Measurements from ENCODE around the gene FRMPD3.
"Not testable (repeated sequence)": the region's sequence is repeated elsewhere in the genome, so short reads cannot be mapped to it uniquely, and the experiment has no call there.

Gene FRMPD3

GRCh38 chrX:107450823-107451509, 1.5 kb downstream of the FRMPD3 start:
- Histone ChIP-seq H3K27ac (ENCODE audit: low read depth, low read length) (no peak overlapping the region), H3K4me3 (ENCODE audit: low read depth in 1 of 2, low read length in 2 of 2) (no peak overlapping the region), H3K9me3 (ENCODE audit: low read length) (no peaks in the 10 kb centered on the region), H3K36me3 (ENCODE audit: insufficient read depth, low read length) (no peaks in the 10 kb centered on the region), H3K9ac (ENCODE audit: low read length) (no peak overlapping the region), H3K27me3 (ENCODE audit: control insufficient read depth in 1 of 2, insufficient read depth in 2 of 2, low read length in 2 of 2) (peaks cover 17 to 38% of the 10 kb centered on the region in 2 donors), H3K4me1 (ENCODE audit: insufficient read depth, low read length) (no peaks in the 10 kb centered on the region)

GRCh38 chrX:107451731-107452130, 2.3 kb downstream of the FRMPD3 start:
- Histone ChIP-seq H3K27ac (ENCODE audit: low read depth, low read length) (no peak overlapping the region), H3K36me3 (ENCODE audit: insufficient read depth, low read length) (no peaks in the 10 kb centered on the region), H3K27me3 (ENCODE audit: control insufficient read depth in 1 of 2, insufficient read depth in 2 of 2, low read length in 2 of 2) (peaks cover 17 to 38% of the 10 kb centered on the region in 2 donors), H3K9ac (ENCODE audit: low read length) (no peak overlapping the region), H3K9me3 (ENCODE audit: low read length) (no peaks in the 10 kb centered on the region), H3K4me1 (ENCODE audit: insufficient read depth, low read length) (no peaks in the 10 kb centered on the region), H3K4me3 (ENCODE audit: low read depth in 1 of 2, low read length in 2 of 2) (no peak overlapping the region)

GRCh38 chrX:107452581-107452980, 3.1 kb downstream of the FRMPD3 start:
- Histone ChIP-seq H3K4me1 (ENCODE audit: insufficient read depth, low read length) (no peaks in the 10 kb centered on the region), H3K4me3 (ENCODE audit: low read depth in 1 of 2, low read length in 2 of 2) (no peak overlapping the region), H3K9ac (ENCODE audit: low read length) (no peak overlapping the region), H3K36me3 (ENCODE audit: insufficient read depth, low read length) (no peaks in the 10 kb centered on the region), H3K27ac (ENCODE audit: low read depth, low read length) (no peak overlapping the region), H3K27me3 (ENCODE audit: control insufficient read depth in 1 of 2, insufficient read depth in 2 of 2, low read length in 2 of 2) (peaks cover 17 to 38% of the 10 kb centered on the region in 2 donors), H3K9me3 (ENCODE audit: low read length) (no peaks in the 10 kb centered on the region)

GRCh38 chrX:107454302-107454701, 4.8 kb downstream of the FRMPD3 start:
- H3K27ac ChIP-seq (ENCODE audit: low read depth, low read length), result no peak overlapping the region
- H3K9me3 ChIP-seq (ENCODE audit: low read length), result no peaks in the 10 kb centered on the region
- no peak overlapping the region for H3K4me3 ChIP-seq (ENCODE audit: low read depth in 1 of 2, low read length in 2 of 2)
- no peaks in the 10 kb centered on the region for H3K4me1 ChIP-seq (ENCODE audit: insufficient read depth, low read length)
- peaks cover 17 to 28% of the 10 kb centered on the region in 2 donors for H3K27me3 ChIP-seq (ENCODE audit: control insufficient read depth in 1 of 2, insufficient read depth in 2 of 2, low read length in 2 of 2)
- H3K9ac ChIP-seq (ENCODE audit: low read length), result no peak overlapping the region
- H3K36me3 ChIP-seq (ENCODE audit: insufficient read depth, low read length), result no peaks in the 10 kb centered on the region

- no peak overlapping the region for H3K9ac ChIP-seq (ENCODE audit: low read length)
- H3K27me3 ChIP-seq (ENCODE audit: control insufficient read depth in 1 of 2, insufficient read depth in 2 of 2, low read length in 2 of 2), result peaks cover 7 to 17% of the 10 kb centered on the region in 2 donors
- H3K27ac ChIP-seq (ENCODE audit: low read depth, low read length), result no peak overlapping the region
- H3K9me3 ChIP-seq (ENCODE audit: low read length), result no peaks in the 10 kb centered on the region
- no peak overlapping the region for H3K4me3 ChIP-seq (ENCODE audit: low read depth in 1 of 2, low read length in 2 of 2)
- H3K4me1 ChIP-seq (ENCODE audit: insufficient read depth, low read length), result no peaks in the 10 kb centered on the region
- H3K36me3 ChIP-seq (ENCODE audit: insufficient read depth, low read length), result no peaks in the 10 kb centered on the region
Measured at GRCh38 chrX:107457289-107457688, 7.8 kb downstream of the FRMPD3 start.

GRCh38 chrX:107465932-107466620, 16.6 kb downstream of the FRMPD3 start:
- Histone ChIP-seq H3K4me1 (ENCODE audit: insufficient read depth, low read length) (no peaks in the 10 kb centered on the region), H3K9me3 (ENCODE audit: low read length) (no peaks in the 10 kb centered on the region), H3K4me3 (ENCODE audit: low read depth in 1 of 2, low read length in 2 of 2) (no peak overlapping the region), H3K27ac (ENCODE audit: low read depth, low read length) (no peak overlapping the region), H3K9ac (ENCODE audit: low read length) (no peak overlapping the region), H3K36me3 (ENCODE audit: insufficient read depth, low read length) (no peaks in the 10 kb centered on the region), H3K27me3 (ENCODE audit: control insufficient read depth in 1 of 2, insufficient read depth in 2 of 2, low read length in 2 of 2) (no peaks in the 10 kb centered on the region)

GRCh38 chrX:107467271-107467670, 17.8 kb downstream of the FRMPD3 start:
- H3K4me3 ChIP-seq (ENCODE audit: low read depth in 1 of 2, low read length in 2 of 2), result no peak overlapping the region
- H3K9me3 ChIP-seq (ENCODE audit: low read length), result no peaks in the 10 kb centered on the region
- H3K4me1 ChIP-seq (ENCODE audit: insufficient read depth, low read length), result no peaks in the 10 kb centered on the region
- no peak overlapping the region for H3K27ac ChIP-seq (ENCODE audit: low read depth, low read length)
- H3K9ac ChIP-seq (ENCODE audit: low read length), result no peak overlapping the region
- H3K36me3 ChIP-seq (ENCODE audit: insufficient read depth, low read length), result no peaks in the 10 kb centered on the region
- H3K27me3 ChIP-seq (ENCODE audit: control insufficient read depth in 1 of 2, insufficient read depth in 2 of 2, low read length in 2 of 2), result no peaks in the 10 kb centered on the region

- Histone ChIP-seq H3K9me3 (ENCODE audit: low read length) (no peaks in the 10 kb centered on the region), H3K27ac (ENCODE audit: low read depth, low read length) (no peak overlapping the region), H3K27me3 (ENCODE audit: control insufficient read depth in 1 of 2, insufficient read depth in 2 of 2, low read length in 2 of 2) (no peaks in the 10 kb centered on the region), H3K9ac (ENCODE audit: low read length) (no peak overlapping the region), H3K4me3 (ENCODE audit: low read depth in 1 of 2, low read length in 2 of 2) (no peak overlapping the region), H3K4me1 (ENCODE audit: insufficient read depth, low read length) (no peaks in the 10 kb centered on the region), H3K36me3 (ENCODE audit: insufficient read depth, low read length) (no peaks in the 10 kb centered on the region)
Measured at GRCh38 chrX:107470198-107470597, 20.7 kb downstream of the FRMPD3 start.

GRCh38 chrX:107470971-107471370, 21.5 kb downstream of the FRMPD3 start:
- H3K9ac ChIP-seq (ENCODE audit: low read length), result no peak overlapping the region
- no peaks in the 10 kb centered on the region for H3K9me3 ChIP-seq (ENCODE audit: low read length)
- no peak overlapping the region for H3K27ac ChIP-seq (ENCODE audit: low read depth, low read length)
- no peaks in the 10 kb centered on the region for H3K36me3 ChIP-seq (ENCODE audit: insufficient read depth, low read length)
- no peak overlapping the region for H3K4me3 ChIP-seq (ENCODE audit: low read depth in 1 of 2, low read length in 2 of 2)
- no peaks in the 10 kb centered on the region for H3K27me3 ChIP-seq (ENCODE audit: control insufficient read depth in 1 of 2, insufficient read depth in 2 of 2, low read length in 2 of 2)
- no peaks in the 10 kb centered on the region for H3K4me1 ChIP-seq (ENCODE audit: insufficient read depth, low read length)

GRCh38 chrX:107471420-107471819, 22.0 kb downstream of the FRMPD3 start:
- not testable (repeated sequence) for H3K4me1 ChIP-seq (ENCODE audit: insufficient read depth, low read length); H3K36me3 ChIP-seq (ENCODE audit: insufficient read depth, low read length); H3K9me3 ChIP-seq (ENCODE audit: low read length); H3K9ac ChIP-seq (ENCODE audit: low read length); H3K4me3 ChIP-seq (ENCODE audit: low read depth in 1 of 2, low read length in 2 of 2); H3K27me3 ChIP-seq (ENCODE audit: control insufficient read depth in 1 of 2, insufficient read depth in 2 of 2, low read length in 2 of 2); H3K27ac ChIP-seq (ENCODE audit: low read depth, low read length)

- H3K27ac ChIP-seq (ENCODE audit: low read depth, low read length), result no peak overlapping the region
Measured at GRCh38 chrX:107477406-107477805, 28.0 kb downstream of the FRMPD3 start.

GRCh38 chrX:107480272-107480671, 30.8 kb downstream of the FRMPD3 start:
- Histone ChIP-seq H3K9me3 (ENCODE audit: low read length) (no peaks in the 10 kb centered on the region), H3K36me3 (ENCODE audit: insufficient read depth, low read length) (no peaks in the 10 kb centered on the region), H3K9ac (ENCODE audit: low read length) (no peak overlapping the region), H3K4me3 (ENCODE audit: low read depth in 1 of 2, low read length in 2 of 2) (no peak overlapping the region), H3K27me3 (ENCODE audit: control insufficient read depth in 1 of 2, insufficient read depth in 2 of 2, low read length in 2 of 2) (peaks cover 0 to 4% of the 10 kb centered on the region in 2 donors), H3K4me1 (ENCODE audit: insufficient read depth, low read length) (no peaks in the 10 kb centered on the region), H3K27ac (ENCODE audit: low read depth, low read length) (no peak overlapping the region)

More at GRCh38 chrX:107477406-107477805, 28.0 kb downstream of the FRMPD3 start:
- H3K4me3 ChIP-seq (ENCODE audit: low read depth in 1 of 2, low read length in 2 of 2), result no peak overlapping the region
- peaks cover 0 to 4% of the 10 kb centered on the region in 2 donors for H3K27me3 ChIP-seq (ENCODE audit: control insufficient read depth in 1 of 2, insufficient read depth in 2 of 2, low read length in 2 of 2)
- no peaks in the 10 kb centered on the region for H3K4me1 ChIP-seq (ENCODE audit: insufficient read depth, low read length)
- H3K36me3 ChIP-seq (ENCODE audit: insufficient read depth, low read length), result no peaks in the 10 kb centered on the region
- no peak overlapping the region for H3K9ac ChIP-seq (ENCODE audit: low read length)
- no peaks in the 10 kb centered on the region for H3K9me3 ChIP-seq (ENCODE audit: low read length)

Measured in muscle layer of colon (tissue), 2 donors.